ELF-1 (cell line): ENCODE measurements around the gene MYO15B.
"Not testable (repeated sequence)": the region's sequence is repeated elsewhere in the genome, so short reads cannot be mapped to it uniquely, and the experiment has no call there.

ENCODE experiments used
- DNase-seq: peaks from one replicate; pipeline ENCODE4 v3.0.0-alpha.2; 2016; ENCODE audit warnings: low read depth, low spot score

Gene MYO15B

GRCh38 chr17:75624714-75625345, 37.2 kb downstream of the MYO15B start:
- DNase-seq, result no peak

GRCh38 chr17:75625813-75626486, 38.4 kb downstream of the MYO15B start:
- DNase-seq, result peak; percentile 57

GRCh38 chr17:75626496-75627038, 39.0 kb downstream of the MYO15B start:
- no peak for DNase-seq

GRCh38 chr17:75627094-75627493, 39.5 kb downstream of the MYO15B start:
- DNase-seq, result no peak

DNA sequence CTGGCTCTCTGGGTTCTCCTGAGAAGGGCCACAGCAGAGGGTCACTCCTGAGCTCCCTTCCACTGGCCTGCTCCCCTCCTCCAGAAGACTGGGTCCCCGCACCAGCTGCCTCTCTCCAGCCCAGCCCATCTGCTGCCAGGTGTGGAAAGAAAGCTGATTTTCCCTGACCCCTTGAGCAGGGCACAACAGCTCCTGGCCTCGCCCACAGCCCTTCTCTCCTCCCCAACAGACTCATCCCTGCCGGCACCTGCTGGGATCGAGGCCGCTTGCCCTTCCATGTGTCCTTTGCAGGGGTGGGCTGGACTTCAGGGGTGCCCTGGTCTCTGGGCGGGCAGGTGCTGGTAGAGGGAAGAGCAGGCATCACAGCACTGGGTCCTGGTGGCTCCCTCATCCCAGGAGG, 40.8 kb downstream of the MYO15B start:
- no peak for DNase-seq

DNA sequence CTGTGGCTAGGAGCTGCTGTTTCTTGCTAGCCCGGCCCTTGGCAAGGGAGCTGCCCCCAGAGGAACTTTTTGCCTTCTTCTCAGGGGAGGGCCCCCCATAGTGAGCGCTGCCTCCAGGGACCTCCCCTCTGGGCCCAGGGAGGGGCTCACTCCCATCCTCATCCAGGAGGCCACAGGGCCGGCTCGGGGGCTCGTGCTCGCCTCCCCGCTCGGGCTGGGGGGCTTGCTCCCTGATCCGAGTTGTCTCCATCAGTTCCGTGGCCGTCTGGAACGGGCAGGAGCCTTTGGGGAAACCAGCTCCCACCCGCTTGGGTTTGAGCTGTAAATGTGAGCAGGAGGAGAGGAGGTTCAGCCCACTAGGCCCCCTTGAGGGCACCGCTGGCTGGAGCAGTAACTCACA, 41.6 kb downstream of the MYO15B start:
- no peak for DNase-seq

GRCh38 chr17:75630071-75630917, 42.7 kb downstream of the MYO15B start:
- no peak for DNase-seq

GRCh38 chr17:75631353-75631752, 43.8 kb downstream of the MYO15B start:
- no peak for DNase-seq

- DNase-seq, result no peak
Observed at GRCh38 chr17:75632428-75632827, 44.8 kb downstream of the MYO15B start.

DNA sequence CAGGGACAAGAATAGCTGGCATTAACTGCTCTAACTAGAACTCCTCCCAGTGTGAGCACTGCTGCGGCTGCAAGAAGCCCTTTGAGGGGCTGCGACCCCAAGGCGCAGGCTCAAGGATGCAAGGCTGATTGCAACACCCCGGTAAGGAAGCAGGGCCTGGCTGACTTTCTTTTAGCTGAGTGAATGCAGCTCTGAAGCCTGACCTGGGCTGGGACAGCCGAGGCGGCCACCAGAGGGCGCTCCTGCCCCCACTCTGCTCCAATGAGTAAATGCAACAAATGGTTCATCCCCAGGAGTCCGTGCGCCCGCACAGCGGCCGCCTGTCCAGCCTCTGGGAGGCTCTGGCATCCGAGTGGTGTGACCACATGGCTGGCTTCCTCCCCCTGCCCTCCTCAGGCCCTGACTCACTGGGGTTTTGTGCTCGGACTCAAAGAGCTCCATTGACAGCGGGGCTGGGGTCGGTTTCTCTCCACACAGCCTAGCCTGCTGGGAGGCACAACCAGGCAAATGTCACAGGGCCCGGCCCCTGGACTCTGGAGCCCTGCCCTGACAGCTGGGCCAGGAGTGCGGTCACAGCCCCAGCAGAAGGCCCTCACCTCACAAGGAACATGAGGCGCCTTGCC, 45.4 kb downstream of the MYO15B start, which contains the start of gene SMIM5:
TSS of gene SMIM5 (plus strand) at position 572 of the 623 bp plus-strand sequence. CDS start 6,768 bp downstream, outside the sequence.
- DNase-seq, result peak; percentile 95

DNA sequence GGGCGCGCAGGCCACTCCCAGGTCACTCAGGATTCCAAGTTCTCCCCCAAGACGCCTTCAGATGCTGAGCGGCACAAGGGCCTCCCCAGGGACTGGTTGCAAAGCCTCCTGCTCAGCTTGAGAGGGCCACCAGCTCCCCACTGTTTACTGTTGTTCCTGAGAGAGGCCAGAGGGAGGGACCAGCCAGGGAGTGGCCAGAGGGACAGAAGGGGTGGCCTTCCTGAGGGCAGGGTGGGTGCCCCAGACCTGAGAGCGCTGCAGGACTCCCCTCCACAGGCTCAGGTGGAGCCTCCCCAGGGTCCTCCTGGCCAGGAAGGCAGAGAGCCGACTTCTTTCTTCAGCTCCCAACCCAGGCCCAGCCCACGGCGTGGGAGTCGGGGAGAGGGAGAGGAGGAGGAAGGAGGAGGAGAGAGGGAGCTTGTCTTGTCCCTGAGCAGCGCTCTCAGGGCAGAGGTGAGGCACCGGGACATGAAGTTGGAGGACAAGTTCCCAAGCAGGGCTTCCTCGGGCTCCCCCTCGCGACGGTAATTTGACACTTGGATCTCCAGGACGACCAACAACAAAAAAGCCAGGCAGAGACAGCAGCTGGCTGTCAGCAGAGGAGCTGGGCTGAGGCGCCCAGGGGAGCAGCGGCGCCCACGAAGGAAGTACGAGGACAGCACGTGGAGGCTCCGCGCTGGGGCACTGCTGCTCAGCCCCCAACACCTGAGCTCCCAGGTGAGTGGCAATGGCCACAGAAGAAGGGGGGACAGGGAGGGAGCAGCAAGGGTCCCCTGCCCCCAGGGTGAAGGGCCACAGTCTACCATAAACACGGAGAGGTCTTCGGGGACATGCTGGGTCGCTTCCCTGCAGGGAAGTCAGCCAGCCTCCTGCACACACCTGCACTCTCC, 46.1 kb downstream of the MYO15B start:
- peak; percentile 97 for DNase-seq

- DNase-seq, result no peak
Observed at GRCh38 chr17:75634376-75634740, 46.8 kb downstream of the MYO15B start.

- no peak for DNase-seq
Observed at GRCh38 chr17:75634754-75635609, 47.4 kb downstream of the MYO15B start.

GRCh38 chr17:75635610-75636202, 48.1 kb downstream of the MYO15B start:
- no peak for DNase-seq

DNA sequence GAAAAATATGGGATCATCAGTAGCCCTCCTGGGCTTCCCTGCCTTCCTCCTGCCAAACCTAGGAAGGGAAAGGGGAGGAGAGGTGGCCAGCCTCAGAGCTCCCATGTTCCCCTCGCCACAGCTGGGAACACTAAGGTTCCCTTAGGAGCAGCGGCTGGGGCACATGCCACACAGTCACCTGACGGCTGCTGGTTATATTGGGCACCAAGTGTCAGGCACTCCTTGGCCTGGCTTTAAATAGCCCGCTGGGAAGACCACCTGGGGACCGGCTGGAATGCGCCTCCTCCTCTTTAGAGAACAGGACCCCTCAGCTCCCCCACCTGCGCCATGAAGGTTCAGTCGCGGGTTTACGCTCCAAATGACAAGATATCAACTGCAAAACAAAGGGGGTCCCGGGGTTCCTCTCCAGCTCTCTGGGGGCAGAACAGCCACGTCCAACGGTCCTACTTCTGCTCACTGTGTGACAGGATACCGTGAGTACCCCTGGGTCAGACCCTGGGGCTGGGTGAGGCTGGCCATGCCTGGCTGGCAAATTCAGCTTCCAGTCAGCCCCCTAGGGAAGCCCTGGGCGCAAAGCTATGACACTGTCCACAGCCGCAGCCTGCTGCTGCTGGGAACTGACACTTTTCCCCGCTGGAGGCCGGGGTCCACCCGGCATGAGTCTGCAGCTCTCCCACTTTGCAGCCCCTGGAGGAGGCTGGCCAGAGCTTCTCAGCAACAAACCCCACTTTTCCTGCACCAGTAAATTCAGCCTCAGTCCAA, 49.0 kb downstream of the MYO15B start:
- no peak for DNase-seq

DNA sequence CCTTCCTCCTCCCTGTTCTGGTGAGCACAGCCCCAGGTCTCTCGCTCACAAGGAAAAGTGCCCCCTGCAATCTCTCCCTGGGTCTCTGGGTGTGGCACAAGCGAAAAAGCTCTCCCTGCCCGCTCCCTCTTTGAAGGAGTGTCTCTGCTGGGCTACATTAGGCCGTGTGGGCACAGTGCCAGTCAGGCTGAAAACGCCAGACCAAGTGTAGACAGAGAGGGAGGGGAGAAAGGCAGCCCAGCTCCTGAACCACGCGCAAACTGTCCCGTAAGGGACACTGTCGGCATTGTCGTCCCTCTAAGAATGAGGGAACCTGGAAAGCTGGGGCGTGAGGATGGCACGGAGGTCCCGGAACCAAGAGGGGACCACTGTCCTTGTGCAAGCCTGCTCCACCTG, 49.5 kb downstream of the MYO15B start:
- DNase-seq, result no peak

DNA sequence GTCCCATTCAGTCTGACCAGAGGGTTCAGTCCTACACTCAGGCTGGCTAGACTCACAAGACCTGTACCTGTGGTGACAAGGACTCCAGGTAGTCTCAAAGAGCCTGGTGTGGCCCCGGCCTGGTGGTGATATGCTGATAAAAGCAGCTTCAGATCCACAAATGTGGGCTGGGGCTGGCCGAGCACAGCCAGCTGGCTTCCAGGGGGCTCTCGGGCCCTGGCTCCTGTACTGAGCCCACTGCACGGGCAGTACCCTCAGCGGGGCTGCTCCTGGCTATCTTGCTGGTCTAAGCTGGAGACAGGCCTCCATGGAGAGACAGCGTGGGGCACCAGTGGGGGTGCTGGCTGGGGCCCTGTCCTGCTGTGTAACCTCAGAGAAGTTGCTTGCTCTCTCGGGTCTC, 50.0 kb downstream of the MYO15B start:
- no peak for DNase-seq

GRCh38 chr17:75638039-75638438, 50.4 kb downstream of the MYO15B start:
- DNase-seq, result not testable (repeated sequence)

DNA sequence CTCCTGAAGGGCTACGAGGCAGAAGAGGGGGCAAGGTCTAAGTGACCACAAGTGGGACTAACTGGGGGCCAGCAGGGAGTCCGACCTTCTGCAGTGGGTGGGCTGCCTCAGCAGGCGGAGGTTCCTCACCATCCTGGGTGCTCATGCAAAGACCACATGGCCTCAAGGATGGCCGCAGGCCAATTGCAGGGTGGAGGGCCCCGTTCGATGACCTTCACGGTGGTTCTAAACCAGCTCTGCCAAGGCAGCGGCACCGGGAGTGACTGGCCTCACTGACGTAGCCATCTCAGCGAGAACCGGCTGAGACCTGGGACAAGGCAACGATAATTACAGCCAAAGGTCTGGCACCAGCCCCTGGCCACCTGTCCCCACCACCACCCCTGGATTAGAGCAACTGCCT, 51.3 kb downstream of the MYO15B start:
- no peak for DNase-seq
